Measurements from ENCODE around the gene PDRG1. TPM values are rescaled to one million over a fixed set of nuclear protein-coding genes. Genes with fewer than 3 reads are reported as not detected.
A peak's percentile ranks its signal among the peaks of the same experiment; 100 is the strongest.

The PDRG1 gene
- polyA plus RNA-seq, 3 donors = 3.5 to 4.4 (median 3.7) TPM

DNA sequence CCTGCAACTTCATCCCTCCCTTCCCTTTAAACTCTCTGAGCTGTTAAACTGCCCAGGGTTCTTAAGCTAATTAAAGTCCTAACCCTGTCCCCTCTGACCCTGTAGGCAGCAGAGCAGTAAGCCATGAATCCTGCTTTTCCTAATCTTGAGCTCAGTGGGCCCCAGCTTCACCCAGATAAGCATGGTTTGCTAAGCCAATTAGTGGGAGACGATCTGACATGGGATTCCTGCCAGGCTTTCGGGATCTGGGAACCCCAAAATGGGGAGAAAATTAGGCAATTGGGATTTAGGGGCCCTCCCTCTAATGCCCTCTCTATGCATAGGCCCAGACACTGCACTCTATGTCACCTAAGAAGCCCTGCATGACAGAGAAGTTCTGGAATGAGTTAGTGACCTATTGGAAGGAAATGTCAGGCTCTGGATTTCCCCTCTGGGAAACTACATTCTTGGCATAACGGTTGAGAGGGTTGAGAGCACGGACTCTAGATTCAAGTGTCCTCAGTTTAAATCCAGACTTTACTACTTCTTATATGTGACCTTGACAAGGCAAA, 20.7 kb upstream of the PDRG1 start:
- peaks cover 9 to 17% of the 10 kb centered on the region in 2 donors for H3K27me3 ChIP-seq (ENCODE audit: control insufficient read depth in 2 of 2, insufficient read depth in 2 of 2, low read length in 2 of 2)
- H3K9ac ChIP-seq (ENCODE audit: insufficient read depth, low read length, poor library complexity, severe bottlenecking) = no peak overlapping the region
- Mint-ChIP-seq H3K27me3 (ENCODE audit: low read depth in 3 of 3) (peaks cover 11 to 31% (median 12%) of the 10 kb centered on the region in 3 donors), H3K27ac (no peak overlapping the region), H3K36me3 (no peaks in the 10 kb centered on the region), H3K4me1 (peaks cover 7% of the 10 kb centered on the region), H3K4me3 (no peak overlapping the region), H3K9me3 (no peaks in the 10 kb centered on the region)
- H2AFZ ChIP-seq (ENCODE audit: insufficient read depth, low read depth, low read length, poor library complexity, severe bottlenecking) = no peak overlapping the region
- WGBS (ENCODE audit: insufficient coverage) = no CpG with 5 or more reads among the region's 4 CpGs
- no peak for DNase-seq
- H3K79me2 ChIP-seq (ENCODE audit: insufficient read depth, low read length) = no peaks in the 10 kb centered on the region
- TF ChIP-seq CTCF (IDR thresholded peaks at IDR 0.05) = no peak
- intact Hi-C loops (cut with micrococcal nuclease) = no loop called here
- H3K4me2 ChIP-seq (replicated peaks; ENCODE audit: extremely low read depth, low read length, poor library complexity, severe bottlenecking) = no peak overlapping the region
- no peak overlapping the region for H3K27ac ChIP-seq (ENCODE audit: low read depth in 1 of 2, low read length in 2 of 2)
- H3K4me1 ChIP-seq (ENCODE audit: control insufficient read depth in 1 of 2, insufficient read depth in 2 of 2, low read length in 2 of 2) = peaks cover 8% of the 10 kb centered on the region in 2 donors
- no peak overlapping the region for H3K4me3 ChIP-seq (replicated peaks in 1 of 3; ENCODE audit: low read depth in 2 of 3, low read length in 3 of 3)
- H3K9me3 ChIP-seq (replicated peaks in 1 of 2; ENCODE audit: control insufficient read depth in 1 of 2, insufficient read depth in 1 of 2, low read length in 2 of 2) = no peaks in the 10 kb centered on the region
- no peaks in the 10 kb centered on the region for H3K36me3 ChIP-seq (replicated peaks in 1 of 2; ENCODE audit: control insufficient read depth in 1 of 2, insufficient read depth in 2 of 2, low read length in 2 of 2)
- H4K20me1 ChIP-seq (ENCODE audit: insufficient read depth, low read length) = no peaks in the 10 kb centered on the region

DNA sequence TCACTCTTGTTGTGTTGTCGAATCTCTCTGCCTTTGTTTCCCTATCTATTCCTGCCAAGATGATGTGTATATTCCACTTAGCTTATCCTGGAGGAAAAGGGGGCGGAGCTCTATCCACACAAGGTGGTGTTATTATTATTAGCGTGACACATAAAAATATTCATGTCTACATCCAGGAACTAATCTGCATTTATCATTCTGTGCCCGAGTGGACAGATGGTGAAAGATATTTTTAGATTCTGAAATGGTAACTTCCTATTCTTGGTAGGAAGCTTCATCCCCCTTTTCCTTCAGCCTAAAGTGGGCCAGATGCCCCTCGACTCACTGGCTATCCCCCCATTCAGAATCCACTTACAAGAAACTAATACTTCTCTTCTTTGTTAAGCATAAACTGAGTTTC, 18.1 kb upstream of the PDRG1 start:
- Histone ChIP-seq H3K27me3 (ENCODE audit: control insufficient read depth in 2 of 2, insufficient read depth in 2 of 2, low read length in 2 of 2) (peaks cover 15 to 27% of the 10 kb centered on the region in 2 donors), H3K9ac (ENCODE audit: insufficient read depth, low read length, poor library complexity, severe bottlenecking) (no peak overlapping the region)

More for the DNA sequence above, 18.1 kb upstream of the PDRG1 start:
- no CpG with 5 or more reads among the region's 5 CpGs for WGBS (ENCODE audit: insufficient coverage)
- H3K79me2 ChIP-seq (ENCODE audit: insufficient read depth, low read length) = no peaks in the 10 kb centered on the region
- no peak for DNase-seq
- Mint-ChIP-seq H3K36me3 (no peaks in the 10 kb centered on the region), H3K9me3 (peaks cover 0 to 4% (median 0%) of the 10 kb centered on the region in 7 donors), H3K27me3 (ENCODE audit: low read depth in 3 of 3) (peaks cover 27 to 36% (median 28%) of the 10 kb centered on the region in 3 donors), H3K4me1 (peaks cover 12% of the 10 kb centered on the region), H3K27ac (no peak overlapping the region), H3K4me3 (peak overlapping the region in 1 of 2 donors; percentile 78)
- H3K4me1 ChIP-seq (ENCODE audit: control insufficient read depth in 1 of 2, insufficient read depth in 2 of 2, low read length in 2 of 2) = peaks cover 8% of the 10 kb centered on the region in 2 donors
- no peaks in the 10 kb centered on the region for H3K36me3 ChIP-seq (replicated peaks in 1 of 2; ENCODE audit: control insufficient read depth in 1 of 2, insufficient read depth in 2 of 2, low read length in 2 of 2)
- H2AFZ ChIP-seq (ENCODE audit: insufficient read depth, low read depth, low read length, poor library complexity, severe bottlenecking) = no peak overlapping the region
- no peak overlapping the region for H3K4me2 ChIP-seq (replicated peaks; ENCODE audit: extremely low read depth, low read length, poor library complexity, severe bottlenecking)
- no peak overlapping the region for H3K27ac ChIP-seq (ENCODE audit: low read depth in 1 of 2, low read length in 2 of 2)
- no peaks in the 10 kb centered on the region for H3K9me3 ChIP-seq (replicated peaks in 1 of 2; ENCODE audit: control insufficient read depth in 1 of 2, insufficient read depth in 1 of 2, low read length in 2 of 2)
- no peaks in the 10 kb centered on the region for H4K20me1 ChIP-seq (ENCODE audit: insufficient read depth, low read length)
- intact Hi-C loops (cut with micrococcal nuclease) = loop anchor here in 1 of 2 donors (10.0 kb wide), 1 partner anchor 125 kb away; no protein-coding TSS in a partner anchor
- no peak for TF ChIP-seq CTCF (IDR thresholded peaks at IDR 0.05)
- no peak overlapping the region for H3K4me3 ChIP-seq (replicated peaks in 1 of 3; ENCODE audit: low read depth in 2 of 3, low read length in 3 of 3)
